Fibroblast of lung (primary cell): ENCODE results near the gene EEFSEC.

Experiments
- CTCF ChIP-seq, 2 donors: IDR thresholded peaks in 1 of 2; conservative IDR thresholded peaks in 1 of 2; 1 replicate in 1 of 2; 2 replicates in 1 of 2; pipeline ENCODE4 v1.5.1; 2011 to 2012; ENCODE audit warnings: low read length in 2 of 2, control low read depth in 1 of 2, inconsistent platforms in 1 of 2, low read depth in 1 of 2, mild to moderate bottlenecking in 1 of 2
- EZH2 ChIP-seq: IDR thresholded peaks from 2 replicates; pipeline ENCODE4 v1.5.1; 2012; ENCODE audit warnings: low read length, control low read depth, mild to moderate bottlenecking; ENCODE audit errors: missing control alignments

- TF ChIP-seq CTCF (conservative IDR thresholded peaks at IDR 0.05 in 1 of 2, IDR thresholded peaks at IDR 0.05 in 1 of 2; ENCODE audit: low read depth in 1 of 2, low read length in 2 of 2) (no peak), EZH2 (no peak)
These were observed 163.2 kb downstream of the EEFSEC start for GRCh38 chr3:128316481-128316891.
